ENCODE measurements around the gene WDR87.
"Not testable (repeated sequence)": the region's sequence is repeated elsewhere in the genome, so short reads cannot be mapped to it uniquely, and the experiment has no call there.

WDR87 gene

GRCh38 chr19:37929355-37929923, 23.0 kb upstream of the WDR87 start:
- DNase-seq = no peak

- no peak for DNase-seq
Observed at GRCh38 chr19:37928527-37929286, 22.3 kb upstream of the WDR87 start.

- no peak for DNase-seq
Observed at GRCh38 chr19:37926711-37927110, 20.3 kb upstream of the WDR87 start.

GRCh38 chr19:37926255-37926654, 19.9 kb upstream of the WDR87 start:
- no peak for DNase-seq

- no peak for DNase-seq
Observed at GRCh38 chr19:37925212-37925611, 18.8 kb upstream of the WDR87 start.

GRCh38 chr19:37924573-37924972, 18.2 kb upstream of the WDR87 start:
- not testable (repeated sequence) for DNase-seq

- no peak for DNase-seq
Observed at GRCh38 chr19:37920591-37921450, 14.4 kb upstream of the WDR87 start.

GRCh38 chr19:37914908-37915307, 8.5 kb upstream of the WDR87 start:
- no peak for DNase-seq

- DNase-seq = no peak
Observed at GRCh38 chr19:37909661-37910199, 3.3 kb upstream of the WDR87 start.

- peak; percentile 54 for DNase-seq
Observed at GRCh38 chr19:37907735-37908455, 1.5 kb upstream of the WDR87 start.

GRCh38 chr19:37906869-37907734, 708 bp upstream of the WDR87 start, which contains the start of gene SIPA1L3:
TSS of gene SIPA1L3 (plus strand) at chr19:37907208. CDS start at chr19:38081566, 174,358 bp downstream.
- peak; percentile 96 for DNase-seq

- no peak for DNase-seq
Observed at GRCh38 chr19:37903096-37903495, 3.3 kb downstream of the WDR87 start.

GRCh38 chr19:37902668-37903067, 3.7 kb downstream of the WDR87 start:
- peak; percentile 80 for DNase-seq

- no peak for DNase-seq
Observed at GRCh38 chr19:37899966-37900365, 6.4 kb downstream of the WDR87 start.

GRCh38 chr19:37899453-37899852, 6.9 kb downstream of the WDR87 start:
- no peak for DNase-seq

GRCh38 chr19:37896180-37896579, 10.2 kb downstream of the WDR87 start:
- DNase-seq = no peak

GRCh38 chr19:37893845-37894575, 12.4 kb downstream of the WDR87 start:
- no peak for DNase-seq

GRCh38 chr19:37886571-37886970, 19.8 kb downstream of the WDR87 start:
- DNase-seq = no peak

- DNase-seq = no peak
Observed at GRCh38 chr19:37885392-37885791, 21.0 kb downstream of the WDR87 start.

GRCh38 chr19:37877147-37877546, 29.2 kb downstream of the WDR87 start:
- DNase-seq = no peak

- DNase-seq = no peak
Observed at GRCh38 chr19:37876032-37876431, 30.4 kb downstream of the WDR87 start.

Measured in NCI-H748 treated with DMSO at 0.1 percent for 48 hours (cell line).